ENCODE results near the gene LRRC28.
A peak's percentile ranks its signal among the peaks of the same experiment; 100 is the strongest.

LRRC28 gene

DNA sequence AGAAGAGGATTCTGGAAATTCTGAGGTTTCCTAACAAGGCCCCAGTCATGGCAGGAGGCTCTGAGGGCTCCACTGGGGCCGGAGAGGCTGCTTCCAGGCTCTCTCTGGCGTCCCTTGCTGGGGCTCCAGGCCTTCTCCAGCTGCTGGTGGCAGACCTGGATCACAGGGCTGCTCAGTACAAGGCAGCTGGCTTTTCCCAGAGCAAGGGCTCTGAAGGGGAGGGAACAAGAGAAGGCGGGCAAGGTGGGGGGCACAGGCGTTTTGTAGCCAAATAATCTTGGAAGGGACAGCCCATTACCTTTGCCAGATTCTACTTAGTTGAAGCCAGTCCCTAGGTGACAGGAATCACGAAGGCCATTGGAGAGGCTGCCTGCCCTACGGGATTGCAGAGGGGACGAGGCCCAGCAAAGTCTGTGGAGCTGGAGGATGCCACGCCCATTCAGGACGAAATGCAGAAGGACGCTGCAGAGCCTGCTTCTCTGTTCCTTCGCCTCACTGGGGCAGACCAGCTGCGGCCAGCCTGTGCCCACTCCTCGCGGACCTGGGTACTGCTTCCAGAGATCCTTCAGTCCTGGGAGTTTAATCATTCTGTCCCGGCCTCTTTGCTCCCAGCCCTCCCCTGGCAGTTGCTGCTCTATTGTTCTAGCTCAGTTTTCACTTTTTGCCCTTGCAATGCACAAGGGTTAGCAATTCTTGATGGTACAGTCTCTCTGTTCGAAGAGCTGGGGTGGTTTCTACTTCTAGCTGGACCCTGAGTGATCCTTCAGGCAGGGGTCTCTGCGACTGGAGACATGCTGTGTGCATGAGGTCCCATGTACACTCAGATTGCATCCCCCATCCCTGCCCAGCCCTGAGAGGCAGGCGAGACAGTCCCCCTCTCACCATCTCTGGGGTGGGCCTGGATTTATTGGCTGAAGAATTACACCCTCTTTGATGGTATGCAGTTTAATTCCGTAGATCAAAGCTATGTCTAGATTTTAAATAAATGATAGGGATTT, 165.2 kb downstream of the LRRC28 start:
- TF ChIP-seq CTCF (IDR thresholded peaks at IDR 0.05): no peak
- Histone ChIP-seq H3K4me1 (no peaks in the 10 kb centered on the region), H3K36me3 (no peaks in the 10 kb centered on the region), H3K27ac (no peak overlapping the region), H3K27me3 (no peaks in the 10 kb centered on the region), H3K9me3 (no peaks in the 10 kb centered on the region), H3K4me3 (no peak overlapping the region)
- intact Hi-C loops (cut with DNase I; ENCODE audit: low total_unique reads): no loop called here
- DNase-seq: peak in 1 of 2 donors; percentile 62

DNA sequence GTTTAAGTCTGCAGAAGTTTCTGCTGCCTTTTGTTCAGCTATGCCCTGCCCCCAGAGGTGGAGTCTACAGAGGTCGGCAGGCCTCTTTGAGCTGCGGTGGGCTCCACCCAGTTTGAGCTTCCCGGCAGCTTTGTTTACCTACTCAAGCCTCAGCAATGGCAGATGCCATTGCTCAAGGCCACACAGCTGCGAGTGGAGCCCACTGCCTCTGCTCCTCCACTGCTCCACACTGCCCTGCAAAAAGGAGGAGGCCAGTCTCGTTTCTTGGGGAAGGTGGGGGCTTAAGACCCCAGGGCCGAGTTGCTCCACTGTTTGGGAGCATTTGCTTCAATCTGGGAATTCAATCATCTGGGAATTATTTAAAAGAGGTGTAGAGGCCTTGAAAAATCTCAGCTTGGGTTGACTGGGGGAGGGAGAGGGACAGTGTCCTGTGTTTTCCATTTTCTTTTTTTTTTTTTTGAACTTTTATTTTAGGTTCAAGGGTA, 169.9 kb downstream of the LRRC28 start:
- H3K9me3 ChIP-seq: no peaks in the 10 kb centered on the region
- DNase-seq: peak in 1 of 2 donors; percentile 33
- no peak for TF ChIP-seq CTCF (IDR thresholded peaks at IDR 0.05)
- no peaks in the 10 kb centered on the region for H3K36me3 ChIP-seq
- no peaks in the 10 kb centered on the region for H3K27me3 ChIP-seq
- H3K4me1 ChIP-seq: peaks cover 0 to 17% (median 16%) of the 10 kb centered on the region in 4 donors
- H3K27ac ChIP-seq: no peak overlapping the region
- no peak overlapping the region for H3K4me3 ChIP-seq
- intact Hi-C loops (cut with DNase I; ENCODE audit: low total_unique reads): no loop called here

DNA sequence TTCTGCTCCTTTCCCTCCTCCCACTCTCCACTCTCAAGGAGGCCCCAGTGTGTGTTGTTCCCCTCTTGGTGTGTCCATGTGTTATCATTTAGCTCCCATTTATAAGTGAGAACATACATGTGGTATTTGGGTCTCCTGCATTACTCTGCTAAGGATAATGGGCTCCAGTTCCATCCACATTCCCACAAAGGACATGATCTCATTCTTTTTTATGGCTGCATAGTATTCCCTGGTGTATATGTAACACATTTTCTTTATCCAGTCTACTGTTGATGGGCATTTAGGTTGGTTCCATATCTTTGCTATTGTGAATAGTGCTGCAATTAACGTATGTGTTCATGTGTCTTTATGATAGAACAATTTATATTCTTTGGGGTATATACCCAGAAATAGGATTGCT, 170.5 kb downstream of the LRRC28 start:
- Histone ChIP-seq H3K9me3 (no peaks in the 10 kb centered on the region), H3K27me3 (no peaks in the 10 kb centered on the region), H3K4me3 (no peak overlapping the region), H3K27ac (no peak overlapping the region), H3K36me3 (no peaks in the 10 kb centered on the region), H3K4me1 (peaks cover 0 to 18% (median 16%) of the 10 kb centered on the region in 4 donors)
- TF ChIP-seq CTCF (IDR thresholded peaks at IDR 0.05): no peak
- DNase-seq: no peak
- intact Hi-C loops (cut with DNase I; ENCODE audit: low total_unique reads): no loop called here

DNA sequence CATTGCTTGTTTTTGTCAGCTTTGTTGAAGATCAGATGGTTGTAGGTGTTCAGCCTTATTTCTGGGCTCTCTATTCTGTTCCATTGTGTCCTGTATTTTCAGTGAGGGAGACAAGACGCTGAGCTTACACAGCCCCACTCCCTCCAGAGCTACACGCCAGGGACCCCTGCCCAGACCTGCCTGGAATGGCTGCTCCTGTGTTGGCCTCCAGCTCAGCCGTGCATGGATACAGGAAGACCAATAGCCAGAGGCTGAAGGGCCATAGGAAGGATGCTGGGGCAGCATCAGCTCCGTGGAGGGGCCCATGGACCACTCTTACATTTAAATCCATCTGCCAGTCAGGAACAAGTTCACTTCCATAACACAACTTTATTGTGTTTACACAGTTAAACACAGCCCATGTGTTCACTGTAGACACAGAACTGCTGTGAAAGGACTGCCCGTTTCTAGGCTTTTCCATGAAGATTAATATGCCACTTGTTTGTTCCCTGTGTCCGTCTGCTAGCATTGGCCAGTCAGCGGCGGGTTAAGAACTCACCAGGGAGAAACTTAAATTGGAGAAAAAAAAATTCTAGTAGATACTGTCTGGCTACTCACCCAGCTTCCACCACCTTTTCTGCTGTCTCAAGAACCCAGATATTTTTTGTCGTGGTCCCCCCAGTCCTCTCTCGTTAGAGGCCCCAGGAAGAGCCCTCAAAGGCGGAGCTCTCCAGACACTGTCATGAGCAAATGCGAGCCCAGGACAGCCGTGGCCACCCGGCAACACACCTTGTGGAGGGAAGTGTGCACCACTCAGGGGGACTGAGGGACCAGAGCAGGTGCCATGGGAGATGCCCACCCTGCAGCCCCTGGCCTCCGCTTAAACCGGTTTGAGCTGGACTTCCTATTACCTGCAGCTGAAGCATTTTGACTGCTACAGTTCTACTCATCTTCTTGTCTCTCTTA, 172.2 kb downstream of the LRRC28 start:
- Histone ChIP-seq H3K4me3 (no peak overlapping the region), H3K9me3 (no peaks in the 10 kb centered on the region), H3K4me1 (peaks cover 0 to 18% (median 16%) of the 10 kb centered on the region in 4 donors), H3K27ac (no peak overlapping the region), H3K27me3 (no peaks in the 10 kb centered on the region), H3K36me3 (no peaks in the 10 kb centered on the region)
- TF ChIP-seq CTCF (IDR thresholded peaks at IDR 0.05): no peak
- intact Hi-C loops (cut with DNase I; ENCODE audit: low total_unique reads): no loop called here
- peak; percentile 1 to 44 for DNase-seq

DNA sequence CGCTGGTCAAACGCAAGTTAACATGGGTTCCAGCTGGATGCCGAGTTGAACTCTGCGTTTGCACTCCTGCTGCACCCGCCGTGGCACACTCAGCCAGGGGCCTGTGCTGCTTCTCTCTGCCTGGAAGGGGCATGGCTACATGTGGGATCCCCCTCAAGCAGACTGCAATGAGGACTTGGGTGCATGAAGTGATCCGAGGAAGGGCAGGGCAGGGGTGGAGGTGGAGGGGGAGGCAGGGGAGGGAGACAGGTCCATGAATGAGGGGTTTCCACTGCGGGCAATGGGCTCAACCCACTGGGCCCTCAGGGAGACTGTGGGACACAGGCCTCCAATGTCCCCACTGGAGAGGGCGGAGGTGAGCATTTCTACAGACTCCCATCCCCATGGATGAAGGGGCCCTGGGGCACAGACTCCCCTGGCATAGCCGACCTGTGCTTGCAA, 172.9 kb downstream of the LRRC28 start:
- intact Hi-C loops (cut with DNase I; ENCODE audit: low total_unique reads): no loop called here
- H3K27me3 ChIP-seq: no peaks in the 10 kb centered on the region
- no peak for TF ChIP-seq CTCF (IDR thresholded peaks at IDR 0.05)
- no peak overlapping the region for H3K4me3 ChIP-seq
- H3K27ac ChIP-seq: peak overlapping the region; percentile 70
- DNase-seq: peak; percentile 10 to 49
- H3K9me3 ChIP-seq: no peaks in the 10 kb centered on the region
- H3K4me1 ChIP-seq: peaks cover 0 to 18% (median 16%) of the 10 kb centered on the region in 4 donors
- no peaks in the 10 kb centered on the region for H3K36me3 ChIP-seq

Measured in tibial artery (tissue), 4 donors.